ENCODE data around the gene SLC12A5. TPM values are rescaled to one million over a fixed set of nuclear protein-coding genes. Genes with fewer than 3 reads are reported as not detected.

Gene SLC12A5
- total and polyA plus RNA-seq, 2 of the 4 experiments (the other 2 are of a cell fraction): 2.2 TPM; not detected in 1

DNA sequence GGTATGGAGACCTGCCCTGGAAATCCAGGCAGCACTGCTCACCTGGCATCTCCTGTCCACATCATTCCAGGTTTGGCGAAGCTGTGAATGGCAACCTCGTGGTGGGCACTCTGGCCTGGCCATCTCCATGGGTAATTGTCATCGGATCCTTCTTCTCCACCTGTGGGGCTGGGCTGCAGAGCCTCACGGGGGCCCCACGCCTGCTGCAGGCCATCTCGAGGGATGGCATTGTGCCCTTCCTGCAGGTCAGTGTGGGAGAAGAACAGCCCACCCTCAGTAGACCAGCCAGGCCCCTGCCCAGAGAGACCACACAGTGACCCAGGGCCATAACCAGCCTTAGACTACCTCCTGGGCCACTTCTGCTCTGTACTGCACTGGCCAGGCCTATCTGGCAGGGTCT lies 15.9 kb downstream of the SLC12A5 start:
- Histone ChIP-seq H2BK5ac (ENCODE audit: low read depth, low read length, poor library complexity, severe bottlenecking) (no peak overlapping the region), H3K4ac (ENCODE audit: low read depth, low read length) (no peak overlapping the region), H3K4me2 (ENCODE audit: low read depth, low read length) (no peak overlapping the region), H3K27ac (ENCODE audit: insufficient read depth, low read length) (no peak overlapping the region), H3K36me3 (ENCODE audit: control insufficient read depth, insufficient read depth, low read length) (no peaks in the 10 kb centered on the region), H2BK20ac (ENCODE audit: low read depth, low read length) (no peak overlapping the region), H2AFZ (replicated peaks; ENCODE audit: low read length, poor library complexity) (no peak overlapping the region), H2AK9ac (replicated peaks; ENCODE audit: low read depth, low read length, poor library complexity) (no peak overlapping the region), H3K27me3 (ENCODE audit: control insufficient read depth, insufficient read depth, low read length) (peaks cover 16% of the 10 kb centered on the region), H3K9me3 (ENCODE audit: control insufficient read depth, insufficient read depth, low read length) (no peaks in the 10 kb centered on the region), H4K8ac (ENCODE audit: low read depth in 2 of 2, low read length in 2 of 2) (no peak overlapping the region), H3K79me1 (ENCODE audit: low read depth in 1 of 2, low read length in 2 of 2) (no peaks in the 10 kb centered on the region), H4K91ac (ENCODE audit: insufficient read depth, low read depth, low read length) (no peak overlapping the region), H3K56ac (ENCODE audit: extremely low read depth, insufficient read depth, low read length) (no peak overlapping the region), H3K14ac (replicated peaks; ENCODE audit: low read depth, low read length) (no peak overlapping the region), H3K4me3 (ENCODE audit: insufficient read depth, low read depth, low read length) (no peak overlapping the region), H4K5ac (ENCODE audit: low read depth, low read length) (no peak overlapping the region), H3K18ac (ENCODE audit: low read depth, low read length) (no peak overlapping the region), H3K9ac (ENCODE audit: low read depth, low read length) (no peak overlapping the region), H2BK120ac (ENCODE audit: low read depth, low read length) (no peak overlapping the region), H3K23ac (ENCODE audit: low read depth, low read length) (no peak overlapping the region), H3K4me1 (ENCODE audit: control insufficient read depth, insufficient read depth, low read length) (no peaks in the 10 kb centered on the region), H4K20me1 (ENCODE audit: insufficient read depth, low read length) (0 out of 2 replicates have a peak, but pooled peaks cover 3% of the 10 kb centered on the region), H3K9me1 (ENCODE audit: insufficient read depth, low read length) (no peaks in the 10 kb centered on the region), H2BK15ac (ENCODE audit: low read depth, low read length) (no peak overlapping the region), H2AK5ac (ENCODE audit: low read depth, low read length) (no peak overlapping the region)
- no peak for TF ChIP-seq RCOR1 (IDR thresholded peaks at IDR 0.05; ENCODE audit: insufficient replicate concordance, low read length)
- no peak for TF ChIP-seq MAZ (IDR thresholded peaks at IDR 0.05; ENCODE audit: borderline replicate concordance, low read depth, low read length)
- TF ChIP-seq FOS (IDR thresholded peaks at IDR 0.05; ENCODE audit: low read depth, low read length): no peak
- TF ChIP-seq, protein P1, sequence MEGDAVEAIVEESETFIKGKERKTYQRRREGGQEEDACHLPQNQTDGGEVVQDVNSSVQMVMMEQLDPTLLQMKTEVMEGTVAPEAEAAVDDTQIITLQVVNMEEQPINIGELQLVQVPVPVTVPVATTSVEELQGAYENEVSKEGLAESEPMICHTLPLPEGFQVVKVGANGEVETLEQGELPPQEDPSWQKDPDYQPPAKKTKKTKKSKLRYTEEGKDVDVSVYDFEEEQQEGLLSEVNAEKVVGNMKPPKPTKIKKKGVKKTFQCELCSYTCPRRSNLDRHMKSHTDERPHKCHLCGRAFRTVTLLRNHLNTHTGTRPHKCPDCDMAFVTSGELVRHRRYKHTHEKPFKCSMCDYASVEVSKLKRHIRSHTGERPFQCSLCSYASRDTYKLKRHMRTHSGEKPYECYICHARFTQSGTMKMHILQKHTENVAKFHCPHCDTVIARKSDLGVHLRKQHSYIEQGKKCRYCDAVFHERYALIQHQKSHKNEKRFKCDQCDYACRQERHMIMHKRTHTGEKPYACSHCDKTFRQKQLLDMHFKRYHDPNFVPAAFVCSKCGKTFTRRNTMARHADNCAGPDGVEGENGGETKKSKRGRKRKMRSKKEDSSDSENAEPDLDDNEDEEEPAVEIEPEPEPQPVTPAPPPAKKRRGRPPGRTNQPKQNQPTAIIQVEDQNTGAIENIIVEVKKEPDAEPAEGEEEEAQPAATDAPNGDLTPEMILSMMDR (conservative IDR thresholded peaks at IDR 0.05; ENCODE audit: low read depth, low read length): no peak
- no peak for TF ChIP-seq BHLHE40 (IDR thresholded peaks at IDR 0.05; ENCODE audit: low read depth, low read length)
- no peak for TF ChIP-seq RAD21 (IDR thresholded peaks at IDR 0.05; ENCODE audit: low read length)
- no peak for TF ChIP-seq CHD1 (IDR thresholded peaks at IDR 0.05; ENCODE audit: low read depth, low read length)
- TF ChIP-seq NFE2L2 (IDR thresholded peaks at IDR 0.05; ENCODE audit: low read depth, low read length): no peak
- no peak for TF ChIP-seq ELK1 (IDR thresholded peaks at IDR 0.05; ENCODE audit: borderline replicate concordance, low read depth, low read length)
- no peak for TF ChIP-seq POLR2A (IDR thresholded peaks at IDR 0.05; ENCODE audit: low read depth, low read length)
- no peak for TF ChIP-seq USF2 (IDR thresholded peaks at IDR 0.05; ENCODE audit: low read depth, low read length)
- no peak for TF ChIP-seq MXI1 (IDR thresholded peaks at IDR 0.05; ENCODE audit: borderline replicate concordance, low read depth, low read length)
- TF ChIP-seq CEBPB (IDR thresholded peaks at IDR 0.05; ENCODE audit: low read depth, low read length): no peak
- 60% methylated on average over 1 of the region's 6 CpGs; no CpG with 5 or more reads in 1 of the 2 experiments for WGBS, 2 experiments (ENCODE audit: extremely low coverage in 2 of 2, insufficient read length in 1 of 2)
- intact Hi-C loops (cut with micrococcal nuclease): no loop called here
- in situ Hi-C loops (cut with MboI; ENCODE audit: low sequenced_read_pairs): no loop called here
- no peak for ATAC-seq (ENCODE audit: low read depth)
- no TSS peak for BruUV-seq (replicated peaks)
- no peak for DNase-seq
- CTCF ChIA-PET: no interaction called here
- dilution Hi-C loops (cut with HindIII; ENCODE audit: low sequenced_read_pairs, unreplicated experiment): no loop called here
- POLR2A ChIA-PET (ENCODE audit: unreplicated experiment): no interaction called here
